Activated CD8-positive, alpha-beta memory T cell treated with anti-CD3 and anti-CD28 coated beads, Interleukin-2, amount 50 U/mL, for 48 hours (primary cell): Measurements from ENCODE around the gene DGKB.

ENCODE experiments used
- DNase-seq: peaks from one replicate; pipeline ENCODE4 v3.0.0-alpha.2; 2020

Gene DGKB

DNA sequence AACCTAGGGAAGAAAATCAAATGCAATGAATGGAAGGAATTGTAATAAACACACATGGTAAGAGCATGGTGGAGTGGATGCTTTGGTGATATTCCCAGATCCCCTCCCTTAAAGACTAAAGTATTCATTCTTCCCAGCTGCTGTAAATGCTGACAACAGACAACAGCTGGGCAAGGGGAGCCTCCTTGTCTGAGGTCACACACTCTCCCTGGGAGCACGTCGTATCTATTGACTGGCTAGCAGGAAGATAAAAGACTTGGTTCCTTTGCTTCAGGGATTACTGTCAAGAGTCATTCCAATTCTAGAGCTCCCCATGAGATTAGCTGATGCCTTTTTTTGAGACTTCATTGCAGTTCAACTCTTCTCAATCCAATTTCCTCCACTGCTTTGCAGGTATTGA is 469.6 kb downstream of the DGKB start:
- no peak for DNase-seq

- DNase-seq: no peak
Measured at GRCh38 chr7:14430926-14431325, 471.6 kb downstream of the DGKB start.

DNA sequence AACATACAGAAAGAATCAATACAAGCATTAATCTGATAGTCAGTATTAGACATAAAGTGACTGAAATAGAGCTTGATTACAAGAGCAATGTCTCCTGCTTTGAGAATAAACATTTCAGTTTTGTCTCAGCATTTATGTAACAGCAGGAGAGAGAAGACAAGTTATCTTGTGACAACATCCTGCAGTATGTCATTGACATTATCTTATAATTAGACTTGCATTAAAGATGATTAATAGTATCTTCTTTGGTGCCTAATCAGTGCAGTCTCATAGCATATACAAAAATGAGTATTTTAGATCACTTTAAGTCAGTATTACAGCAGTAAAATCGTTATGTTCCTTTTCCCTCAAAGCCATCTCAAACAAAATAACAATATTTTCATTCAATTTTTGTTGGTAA is 477.0 kb downstream of the DGKB start:
- no peak for DNase-seq

- DNase-seq: no peak
Measured at GRCh38 chr7:14424675-14425074, 477.9 kb downstream of the DGKB start.

GRCh38 chr7:14420768-14421167 is 481.8 kb downstream of the DGKB start:
- DNase-seq: no peak

GRCh38 chr7:14419531-14419930 is 483.0 kb downstream of the DGKB start:
- no peak for DNase-seq

GRCh38 chr7:14418633-14419032 is 483.9 kb downstream of the DGKB start:
- no peak for DNase-seq

GRCh38 chr7:14414274-14414986 is 488.1 kb downstream of the DGKB start:
- no peak for DNase-seq

DNA sequence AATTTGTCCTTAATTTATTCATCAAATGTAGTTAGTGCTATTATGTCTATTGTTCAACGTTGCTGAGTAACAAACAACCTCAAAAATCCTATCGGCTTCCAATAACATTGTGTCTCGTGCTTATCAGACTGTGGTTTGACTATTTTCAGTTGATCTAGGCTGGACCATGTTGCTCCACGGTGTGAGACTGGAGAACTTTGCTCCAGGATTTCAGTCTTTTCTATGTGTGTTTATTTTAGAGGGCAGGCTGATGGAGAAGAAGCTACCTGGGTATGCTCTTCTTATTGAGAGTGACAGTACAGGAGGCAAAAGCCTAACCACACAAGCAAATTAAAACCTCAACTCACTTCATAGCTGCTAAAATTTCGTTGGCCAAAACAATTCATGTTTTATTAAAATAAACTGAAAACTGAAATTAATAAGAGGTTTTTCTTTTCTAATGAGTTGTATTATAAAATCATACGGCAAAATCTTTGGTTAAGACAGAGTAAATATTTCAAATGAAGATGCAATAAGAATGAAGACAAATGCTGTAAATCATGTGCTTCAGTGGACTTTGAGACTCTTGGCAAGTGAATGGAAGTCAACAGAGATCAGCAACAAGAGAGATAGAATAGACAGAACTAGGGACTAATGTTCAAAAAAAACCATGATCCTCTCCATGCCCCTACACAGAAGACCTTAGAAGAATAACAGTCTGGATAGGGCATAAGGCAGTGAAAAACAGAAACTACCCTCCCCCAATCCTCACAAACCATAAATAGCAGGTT is 495.1 kb downstream of the DGKB start:
- no peak for DNase-seq

DNA sequence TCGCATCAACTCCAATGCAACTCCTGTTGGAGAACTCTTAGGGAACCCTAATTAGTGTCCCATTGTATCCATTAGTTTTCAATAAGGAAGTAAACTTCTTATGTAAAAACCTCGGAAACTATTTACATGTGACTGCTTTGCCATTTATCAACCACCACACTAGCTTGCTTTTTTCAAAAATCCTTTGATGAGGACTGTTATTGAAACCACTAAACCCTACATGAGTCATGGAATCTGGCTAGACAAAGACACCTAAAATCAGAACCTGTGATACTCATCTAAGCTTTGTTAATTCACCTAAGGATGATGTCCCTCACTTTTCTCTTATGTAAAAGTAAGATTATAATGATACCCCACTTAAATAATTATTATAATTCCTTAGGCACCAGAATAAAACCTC is 499.0 kb downstream of the DGKB start:
- no peak for DNase-seq

DNA sequence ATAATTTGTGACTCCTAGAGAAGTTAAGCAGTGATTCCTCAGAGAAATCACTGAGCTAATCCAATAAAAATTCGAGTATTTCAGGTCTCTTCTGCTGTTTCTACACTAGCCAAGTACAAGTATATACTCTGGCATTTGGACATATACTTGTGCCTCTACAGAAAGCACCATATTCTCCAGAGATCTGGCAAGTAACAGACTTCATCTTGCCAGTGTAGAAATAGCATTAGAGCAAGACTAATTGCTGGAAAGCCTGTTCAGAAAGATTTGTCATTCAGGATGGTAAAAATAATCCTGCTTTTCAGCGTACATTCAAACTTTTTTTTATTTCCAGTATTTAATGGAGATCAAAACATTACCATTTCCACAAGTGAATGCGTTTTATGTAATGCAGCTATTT is 502.3 kb downstream of the DGKB start:
- DNase-seq: no peak

- no peak for DNase-seq
Measured at GRCh38 chr7:14398526-14398925, 504.0 kb downstream of the DGKB start.

DNA sequence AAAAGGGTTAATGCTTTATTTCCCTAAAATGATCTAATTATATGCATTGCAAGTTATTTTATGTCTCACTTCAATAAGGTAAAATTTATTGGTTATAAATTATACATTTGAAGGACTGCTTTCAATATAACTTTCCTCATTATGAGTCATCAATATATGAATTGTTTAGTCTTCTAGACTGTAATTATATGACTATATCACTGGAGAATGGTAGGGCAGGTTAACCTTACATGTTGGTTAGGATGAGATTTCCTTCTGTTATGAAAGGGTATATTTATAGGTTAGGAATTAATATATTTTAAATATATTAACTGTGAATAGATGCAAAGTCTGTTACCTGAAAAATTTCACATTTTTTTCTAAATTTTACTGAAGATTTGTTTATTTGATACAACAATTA is 506.7 kb downstream of the DGKB start:
- DNase-seq: no peak

DNA sequence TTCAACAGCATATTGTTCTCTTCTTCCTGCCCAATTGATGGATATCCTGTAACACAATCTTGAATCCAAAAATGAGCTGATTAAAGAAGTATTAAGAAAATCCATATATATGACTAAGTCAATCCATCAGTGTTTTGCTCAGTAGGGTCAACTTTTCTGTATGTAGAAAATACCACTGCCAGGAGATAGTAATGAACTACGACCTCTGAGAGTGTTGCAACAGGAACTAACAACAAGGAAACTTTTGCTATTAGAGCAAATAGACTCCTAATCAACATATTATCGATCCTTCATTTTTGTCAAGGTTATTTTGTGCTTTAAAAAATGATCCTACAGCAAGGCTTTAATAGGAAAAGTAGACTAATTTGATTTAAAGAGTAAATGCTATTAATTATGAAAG is 507.8 kb downstream of the DGKB start:
- DNase-seq: no peak

DNA sequence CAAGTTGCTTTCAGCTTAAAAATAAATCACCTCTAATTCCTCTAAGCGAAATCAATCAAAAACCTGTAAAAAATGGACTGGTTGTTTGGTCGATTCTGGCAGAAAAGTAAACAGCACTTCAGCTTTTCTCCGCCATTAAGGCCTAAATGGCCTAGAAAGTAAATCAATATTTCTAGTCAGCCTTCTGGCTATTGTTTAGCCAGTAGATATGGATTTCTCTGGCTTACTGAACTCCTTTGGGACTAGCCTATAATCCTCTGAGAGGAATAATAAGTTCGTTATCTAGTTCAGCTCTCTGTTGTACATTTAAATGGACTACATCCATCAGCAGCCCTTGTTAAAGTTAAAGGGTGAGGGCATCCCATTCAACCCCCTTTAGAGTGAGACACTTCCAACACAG is 513.0 kb downstream of the DGKB start:
- no peak for DNase-seq

DNA sequence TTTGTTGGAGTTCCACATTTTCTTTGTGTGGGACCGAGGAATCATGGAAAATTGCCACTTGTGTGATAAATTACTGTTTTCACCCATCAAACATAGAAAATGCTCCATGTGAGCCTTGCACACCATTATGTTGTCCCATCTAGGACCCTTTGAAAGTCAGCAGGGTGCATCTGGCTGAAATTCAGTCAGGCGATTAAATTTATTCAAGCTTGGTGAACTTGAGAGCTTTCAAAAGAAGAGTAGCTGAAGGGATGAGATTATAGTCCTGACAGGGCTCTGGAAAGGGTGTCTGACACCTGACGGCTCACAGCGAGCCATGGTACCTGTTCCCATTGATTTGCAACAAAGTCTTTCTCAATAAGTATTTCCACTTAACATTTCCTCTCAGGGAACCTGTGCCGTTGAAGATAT is 513.4 kb downstream of the DGKB start:
- no peak for DNase-seq

- no peak for DNase-seq
Measured at GRCh38 chr7:14385074-14385473, 517.5 kb downstream of the DGKB start.

- DNase-seq: no peak
Measured at GRCh38 chr7:14381936-14382335, 520.6 kb downstream of the DGKB start.

DNA sequence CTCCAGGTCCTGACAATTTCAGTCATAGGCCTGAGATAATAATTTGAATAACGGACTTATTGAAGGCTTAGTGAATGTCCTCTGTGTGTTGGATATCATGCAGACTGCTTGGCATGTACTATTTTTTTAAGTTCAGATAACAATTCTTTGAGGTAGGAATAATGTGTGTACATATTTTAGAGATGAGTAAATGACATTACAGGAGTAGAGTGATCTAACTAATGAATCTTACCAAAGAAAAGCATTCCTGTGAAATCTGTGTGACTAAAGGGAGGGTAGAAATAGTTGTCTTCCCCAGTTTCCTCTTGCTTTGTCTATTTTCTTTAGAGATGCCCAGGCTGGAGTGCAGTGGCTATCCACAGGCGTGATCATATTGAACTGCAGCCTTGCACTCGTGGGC is 521.2 kb downstream of the DGKB start:
- DNase-seq: no peak

- no peak for DNase-seq
Measured at GRCh38 chr7:14380881-14381280, 521.7 kb downstream of the DGKB start.

- no peak for DNase-seq
Measured at GRCh38 chr7:14377646-14378266, 524.8 kb downstream of the DGKB start.

- DNase-seq: no peak
Measured at GRCh38 chr7:14376711-14377110, 525.8 kb downstream of the DGKB start.

GRCh38 chr7:14375998-14376397 is 526.6 kb downstream of the DGKB start:
- DNase-seq: no peak

DNA sequence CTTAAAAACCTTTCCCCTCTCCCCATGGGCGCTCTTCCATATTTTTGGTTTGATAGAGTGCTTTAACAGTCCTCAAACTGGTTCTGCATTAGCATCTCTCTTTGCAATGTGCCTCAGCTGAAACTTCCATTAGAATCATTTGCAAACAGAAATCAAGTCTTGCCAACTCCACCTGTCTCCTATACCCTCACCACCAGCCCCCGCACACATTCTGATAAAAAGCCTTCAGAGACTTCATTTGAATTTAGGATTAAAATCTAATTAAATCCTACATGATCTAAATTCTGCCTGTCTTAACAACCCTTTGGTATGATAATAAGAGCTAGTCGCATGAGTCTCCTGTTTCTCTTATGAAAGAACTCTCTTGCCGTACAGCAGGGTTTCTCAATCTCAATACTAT is 528.2 kb downstream of the DGKB start:
- no peak for DNase-seq
